Measurements from ENCODE around the gene SAMD4A.

The SAMD4A gene

GRCh38 chr14:54766276-54767138 lies 199.6 kb downstream of the SAMD4A start:
- TF ChIP-seq CTCF (IDR thresholded peaks at IDR 0.05; ENCODE audit: insufficient read depth, low read length, poor library complexity, severe bottlenecking): no peak
- TF ChIP-seq EZH2phosphoT487 (conservative IDR thresholded peaks at IDR 0.05; ENCODE audit: low read length): no peak
- Histone ChIP-seq H3K27ac (ENCODE audit: low read depth, low read length) (no peak overlapping the region), H3K4me3 (ENCODE audit: insufficient read depth, low read length, poor library complexity, severe bottlenecking) (no peak overlapping the region), H2AFZ (ENCODE audit: low read depth, low read length, severe bottlenecking) (no peak overlapping the region), H3K79me2 (ENCODE audit: insufficient read depth, low read length) (no peaks in the 10 kb centered on the region), H3K4me2 (ENCODE audit: low read depth, low read length, poor library complexity, severe bottlenecking) (no peak overlapping the region), H3K9me3 (ENCODE audit: insufficient read depth, low read length) (no peaks in the 10 kb centered on the region), H4K20me1 (ENCODE audit: low read depth, low read length) (no peaks in the 10 kb centered on the region), H3K36me3 (ENCODE audit: low read length) (no peaks in the 10 kb centered on the region), H3K9me2 (replicated peaks; ENCODE audit: insufficient read depth, low read length) (no peaks in the 10 kb centered on the region), H3K9ac (ENCODE audit: low read length) (no peak overlapping the region), H3K27me3 (ENCODE audit: low read length) (no peaks in the 10 kb centered on the region), H3F3A (ENCODE audit: insufficient read depth) (no peaks in the 10 kb centered on the region)

- no peak for TF ChIP-seq EZH2phosphoT487 (conservative IDR thresholded peaks at IDR 0.05; ENCODE audit: low read length)
- TF ChIP-seq CTCF (IDR thresholded peaks at IDR 0.05; ENCODE audit: insufficient read depth, low read length, poor library complexity, severe bottlenecking): no peak
- no peaks in the 10 kb centered on the region for H3K79me2 ChIP-seq (ENCODE audit: insufficient read depth, low read length)
- H4K20me1 ChIP-seq (ENCODE audit: low read depth, low read length): no peaks in the 10 kb centered on the region
- H3K9ac ChIP-seq (ENCODE audit: low read length): no peak overlapping the region
- H3F3A ChIP-seq (ENCODE audit: insufficient read depth): no peaks in the 10 kb centered on the region
- no peak overlapping the region for H3K27ac ChIP-seq (ENCODE audit: low read depth, low read length)
- no peak overlapping the region for H3K4me3 ChIP-seq (ENCODE audit: insufficient read depth, low read length, poor library complexity, severe bottlenecking)
- no peaks in the 10 kb centered on the region for H3K9me2 ChIP-seq (replicated peaks; ENCODE audit: insufficient read depth, low read length)
- H2AFZ ChIP-seq (ENCODE audit: low read depth, low read length, severe bottlenecking): no peak overlapping the region
- H3K27me3 ChIP-seq (ENCODE audit: low read length): no peaks in the 10 kb centered on the region
- H3K36me3 ChIP-seq (ENCODE audit: low read length): no peaks in the 10 kb centered on the region
- H3K9me3 ChIP-seq (ENCODE audit: insufficient read depth, low read length): no peaks in the 10 kb centered on the region
- H3K4me2 ChIP-seq (ENCODE audit: low read depth, low read length, poor library complexity, severe bottlenecking): no peak overlapping the region
Measured at GRCh38 chr14:54767139-54767431, 200.2 kb downstream of the SAMD4A start.

- no peaks in the 10 kb centered on the region for H3K9me2 ChIP-seq (replicated peaks; ENCODE audit: insufficient read depth, low read length)
- TF ChIP-seq EZH2phosphoT487 (conservative IDR thresholded peaks at IDR 0.05; ENCODE audit: low read length) (no peak), CTCF (IDR thresholded peaks at IDR 0.05; ENCODE audit: insufficient read depth, low read length, poor library complexity, severe bottlenecking) (no peak)
- no peak overlapping the region for H3K9ac ChIP-seq (ENCODE audit: low read length)
- no peaks in the 10 kb centered on the region for H3K36me3 ChIP-seq (ENCODE audit: low read length)
- no peaks in the 10 kb centered on the region for H3K79me2 ChIP-seq (ENCODE audit: insufficient read depth, low read length)
- no peak overlapping the region for H3K4me3 ChIP-seq (ENCODE audit: insufficient read depth, low read length, poor library complexity, severe bottlenecking)
- H3K9me3 ChIP-seq (ENCODE audit: insufficient read depth, low read length): no peaks in the 10 kb centered on the region
- no peaks in the 10 kb centered on the region for H4K20me1 ChIP-seq (ENCODE audit: low read depth, low read length)
- H3K27me3 ChIP-seq (ENCODE audit: low read length): no peaks in the 10 kb centered on the region
- no peak overlapping the region for H3K4me2 ChIP-seq (ENCODE audit: low read depth, low read length, poor library complexity, severe bottlenecking)
- H3F3A ChIP-seq (ENCODE audit: insufficient read depth): no peaks in the 10 kb centered on the region
- H2AFZ ChIP-seq (ENCODE audit: low read depth, low read length, severe bottlenecking): no peak overlapping the region
- H3K27ac ChIP-seq (ENCODE audit: low read depth, low read length): no peak overlapping the region
Measured at GRCh38 chr14:54767450-54767849, 200.5 kb downstream of the SAMD4A start.

Data from SU-DHL-6 (cell line).